HG02938 (cell line): ENCODE results near the gene LRP2BP.
A peak's percentile ranks its signal among the peaks of the same experiment; 100 is the strongest.
"Not testable (repeated sequence)": the region's sequence is repeated elsewhere in the genome, so short reads cannot be mapped to it uniquely, and the experiment has no call there.

Source experiments
- ATAC-seq: cut with Tn5 transposase; IDR thresholded peaks from one replicate; pipeline ENCODE4 v1.9.1; 2021; ENCODE audit warnings: mild to moderate bottlenecking, moderate library complexity; ENCODE audit not compliant: unreplicated experiment

LRP2BP gene

DNA sequence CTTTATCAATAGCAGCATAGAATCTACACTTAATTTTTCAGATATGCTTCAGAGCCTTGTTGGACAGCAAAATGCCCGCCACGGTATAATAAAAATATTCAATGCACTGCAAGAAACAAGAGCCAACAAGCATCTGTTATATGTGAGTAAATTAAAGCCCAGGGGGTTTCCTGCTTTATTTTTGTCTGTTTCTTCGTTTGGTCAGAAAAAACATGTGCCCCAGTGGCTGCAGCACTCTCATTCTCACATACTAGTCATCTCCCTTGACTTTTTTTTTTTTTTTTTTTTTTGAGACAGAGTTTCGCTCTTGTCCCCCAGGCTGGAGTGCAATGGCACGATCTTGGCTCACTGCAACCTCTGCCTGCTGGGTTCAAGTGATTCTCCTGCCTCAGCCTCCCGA, 33.2 kb downstream of the LRP2BP start:
- ATAC-seq: not testable (repeated sequence)

DNA sequence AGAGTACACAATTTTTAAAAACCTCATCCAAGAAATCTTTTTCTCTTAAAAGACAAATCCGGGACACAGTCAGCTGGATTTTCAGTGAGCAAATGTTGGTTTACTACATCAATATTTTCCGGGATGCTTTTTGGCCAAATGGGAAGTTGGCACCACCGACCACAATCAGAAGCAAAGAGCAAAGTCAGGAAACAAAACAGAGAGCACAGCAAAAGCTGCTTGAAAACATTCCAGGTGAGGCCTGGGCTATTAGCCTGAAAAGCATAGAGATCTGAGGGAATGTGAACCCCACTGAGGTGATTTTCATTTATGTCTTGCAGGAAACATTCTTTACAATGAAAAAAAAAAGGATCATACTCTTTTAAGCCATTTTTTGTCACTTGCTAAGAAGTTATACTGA, 33.9 kb downstream of the LRP2BP start:
- no peak for ATAC-seq

- no peak for ATAC-seq
These were observed 35.8 kb downstream of the LRP2BP start for GRCh38 chr4:185359767-185360446.

DNA sequence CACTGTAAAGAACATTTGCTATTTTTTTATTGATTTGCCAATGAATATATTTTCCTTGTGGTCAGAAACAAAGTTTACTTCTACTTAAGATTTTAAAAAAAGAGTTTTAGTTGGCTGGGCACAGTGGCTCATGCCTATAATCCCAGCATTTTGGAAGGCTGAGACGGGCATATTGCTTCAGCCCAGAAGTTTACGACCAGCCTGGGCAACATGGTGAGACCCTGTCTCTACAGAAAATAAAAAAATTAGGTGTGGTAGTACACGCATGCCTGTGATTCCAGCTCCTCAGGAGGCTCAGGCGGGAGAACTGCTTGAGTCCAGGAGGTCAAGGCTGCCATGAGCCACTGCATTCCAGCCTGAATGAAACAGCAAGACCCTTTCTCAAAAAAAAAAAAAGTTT, 36.8 kb downstream of the LRP2BP start:
- ATAC-seq: no peak

DNA sequence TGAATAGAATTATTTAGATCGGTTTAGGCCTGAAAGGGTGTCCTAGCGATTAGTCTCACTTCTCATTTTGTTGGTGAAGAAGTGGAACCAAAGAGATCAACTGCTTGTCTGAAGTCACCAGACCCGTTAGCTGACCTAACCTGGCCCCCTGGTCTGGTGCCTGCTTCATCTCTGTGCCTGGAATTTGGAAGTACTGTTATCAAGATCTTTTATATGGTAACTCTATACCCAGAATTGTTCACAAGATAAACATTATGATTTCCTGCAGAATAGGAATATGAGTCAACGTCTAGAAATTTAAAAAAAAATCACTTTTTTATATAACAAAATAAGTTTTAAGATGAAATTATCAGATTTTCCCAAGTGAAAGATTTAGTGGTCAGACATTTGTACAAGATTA, 37.2 kb downstream of the LRP2BP start:
- no peak for ATAC-seq

GRCh38 chr4:185357733-185358440, 37.8 kb downstream of the LRP2BP start:
- ATAC-seq: no peak

- no peak for ATAC-seq
These were observed 38.5 kb downstream of the LRP2BP start for GRCh38 chr4:185357211-185357610.

GRCh38 chr4:185352741-185353140, 43.0 kb downstream of the LRP2BP start:
- no peak for ATAC-seq

DNA sequence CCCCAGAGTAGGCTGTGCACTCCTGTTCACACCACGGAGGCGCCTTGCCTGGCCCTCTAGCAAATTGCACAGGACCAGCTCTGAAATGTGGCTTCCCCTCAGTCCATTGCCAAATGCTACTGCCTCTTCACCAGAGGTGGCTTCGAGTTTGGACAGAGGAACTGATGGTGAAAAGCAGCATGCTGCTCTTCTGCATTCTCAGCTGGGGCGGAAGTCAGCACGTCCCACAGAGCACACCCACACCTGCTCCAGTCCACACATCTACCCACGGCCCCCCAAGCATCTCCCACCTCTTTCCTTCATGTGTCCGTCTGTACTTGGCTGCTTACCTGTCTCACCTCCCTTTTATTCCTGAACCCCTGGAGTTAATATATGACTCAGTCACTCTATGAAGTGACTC, 43.5 kb downstream of the LRP2BP start:
- ATAC-seq: no peak

GRCh38 chr4:185351691-185352090, 44.0 kb downstream of the LRP2BP start:
- ATAC-seq: no peak

DNA sequence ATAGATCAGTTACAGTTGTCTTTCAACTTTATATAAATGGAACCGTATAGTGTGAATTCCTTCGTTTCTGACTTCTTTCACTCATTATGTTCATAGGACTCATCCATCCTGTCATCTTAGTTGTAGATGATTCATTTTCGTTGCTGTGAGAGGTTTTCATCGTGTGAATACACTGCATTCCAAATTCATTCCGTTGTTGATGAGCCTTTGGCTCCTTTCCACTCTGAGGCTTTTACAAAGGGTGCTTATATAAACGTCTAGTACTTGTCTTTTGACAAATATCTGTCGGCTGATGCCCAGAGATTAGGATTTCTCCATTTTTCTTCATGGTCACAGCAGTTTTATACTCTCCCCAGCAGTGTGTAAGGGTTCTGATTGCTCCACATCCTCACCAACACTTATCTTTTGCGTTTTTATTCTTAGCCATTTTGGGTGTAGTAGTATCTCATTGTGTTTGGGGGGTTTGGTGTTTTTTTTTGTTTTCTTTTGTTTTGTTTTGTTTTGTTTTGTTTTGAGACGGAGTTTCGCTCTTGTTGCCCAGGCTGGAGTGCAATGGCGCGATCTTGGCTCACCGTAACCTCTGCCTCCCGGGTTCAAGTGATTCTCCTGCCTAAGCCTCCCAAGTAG, 48.6 kb downstream of the LRP2BP start:
- no peak for ATAC-seq

DNA sequence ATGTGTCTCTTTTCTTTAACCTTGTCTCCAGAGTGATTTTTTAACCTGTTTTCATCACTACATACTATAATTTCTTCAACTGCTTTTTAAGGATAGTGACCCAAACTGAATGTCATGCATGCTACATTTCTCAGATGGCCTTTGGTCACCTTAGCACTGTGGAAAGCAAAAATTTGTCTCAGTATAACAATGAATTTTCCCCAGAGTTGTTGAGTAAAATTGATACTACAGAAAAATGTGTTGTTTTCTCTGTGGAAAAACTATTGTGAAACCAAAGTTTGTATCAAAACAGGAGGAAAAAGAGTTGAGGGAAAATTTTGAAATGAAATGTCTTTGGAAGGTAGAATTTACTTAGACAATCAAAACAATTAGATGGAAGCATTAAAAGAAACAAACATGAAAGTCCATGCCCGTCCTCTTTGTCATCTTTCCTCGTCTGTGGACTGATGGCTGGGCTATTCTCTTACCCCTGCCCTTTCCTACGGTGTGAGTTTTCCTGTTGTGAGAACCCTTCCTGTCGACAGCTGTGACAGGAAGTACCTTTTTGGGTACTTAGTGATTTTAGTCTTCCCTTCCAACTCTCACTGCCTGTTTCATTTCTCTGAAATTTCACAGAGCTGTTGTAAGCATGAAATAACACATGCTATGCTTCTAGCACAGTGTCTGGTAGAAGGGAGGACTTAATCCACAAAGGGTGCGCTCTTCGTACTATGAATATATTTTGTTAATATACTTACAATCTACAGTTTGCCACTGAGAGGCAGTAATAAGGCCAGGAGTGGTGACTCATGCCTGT, 50.8 kb downstream of the LRP2BP start:
- no peak for ATAC-seq

DNA sequence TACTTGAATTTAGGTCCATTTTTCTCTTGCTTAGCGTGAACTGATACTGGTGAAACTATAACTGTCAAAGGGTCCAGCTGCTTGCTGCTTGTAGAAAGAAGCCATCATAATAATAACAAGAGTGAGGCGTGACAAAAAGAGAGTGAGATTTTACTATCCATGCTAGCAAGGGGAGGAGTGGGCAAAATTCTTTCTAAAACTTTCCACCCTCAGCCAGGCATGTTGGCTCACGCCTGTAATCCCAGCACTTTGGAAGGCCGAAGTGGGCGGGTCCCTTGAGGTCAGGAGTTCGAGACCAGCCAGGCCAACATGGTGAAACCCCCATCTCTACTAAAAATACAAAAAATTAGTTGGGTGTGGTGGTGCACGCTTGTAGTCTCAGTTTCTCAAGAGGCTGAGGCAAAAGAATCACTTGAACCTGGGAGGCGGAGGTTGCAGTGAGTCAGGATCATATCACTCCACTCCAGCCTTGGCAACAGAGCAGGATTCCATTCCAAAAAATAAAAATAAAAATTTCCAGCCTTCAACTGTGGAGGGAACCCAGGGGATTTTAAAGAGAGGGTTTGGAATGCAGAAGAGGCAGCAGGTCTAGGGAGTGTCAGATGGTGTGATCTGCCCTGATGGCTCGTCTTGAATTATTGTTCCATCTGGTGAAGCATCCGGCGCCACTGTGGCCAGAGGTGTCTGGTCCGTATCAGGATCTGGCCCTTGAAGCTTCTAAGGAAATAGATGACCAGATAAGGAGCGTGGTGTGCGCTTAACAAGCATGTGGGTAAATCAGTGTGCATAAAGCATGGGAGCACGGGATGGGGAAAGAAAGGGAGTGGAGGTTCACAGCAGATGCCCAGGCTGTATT, 51.8 kb downstream of the LRP2BP start:
- ATAC-seq: peak; percentile 33

DNA sequence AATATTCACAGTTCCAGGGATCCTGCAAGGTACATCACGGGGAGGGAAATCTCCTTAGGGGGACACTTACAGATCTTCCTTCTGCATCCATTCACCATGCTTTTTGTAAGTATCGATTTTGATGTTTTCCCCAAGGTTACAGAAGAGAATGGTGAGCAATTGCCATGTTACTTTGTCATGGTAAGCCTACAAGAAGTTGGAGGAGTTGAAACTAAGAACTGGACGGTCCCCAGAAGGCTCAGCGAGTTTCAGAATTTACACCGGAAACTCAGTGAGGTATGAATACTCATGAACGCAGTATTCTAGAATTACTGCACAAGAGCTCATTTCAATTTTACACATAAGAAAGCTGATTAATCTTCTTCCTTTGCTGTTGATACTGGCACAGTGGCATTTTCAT, 53.9 kb downstream of the LRP2BP start:
- ATAC-seq: no peak

DNA sequence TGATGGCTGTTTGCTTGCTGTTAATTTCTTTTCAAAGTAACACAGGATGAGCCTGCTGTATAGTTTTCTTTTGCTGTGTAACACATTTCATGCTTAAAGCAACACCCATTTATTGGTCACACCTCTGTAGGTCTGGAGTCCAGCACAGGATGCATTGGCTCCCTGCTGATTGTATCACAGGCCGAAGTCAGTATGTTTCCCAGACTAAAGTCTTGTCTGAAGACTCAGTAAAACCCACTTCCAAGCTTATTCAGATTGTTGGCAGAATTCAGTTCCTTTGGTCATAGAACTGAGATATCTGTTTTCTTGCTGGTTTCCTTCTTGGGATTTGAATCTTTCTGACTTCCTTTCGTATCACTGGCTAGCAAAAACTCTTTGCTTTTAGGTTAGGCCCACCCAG, 54.3 kb downstream of the LRP2BP start:
- no peak for ATAC-seq

- peak; percentile 45 for ATAC-seq
These were observed 55.8 kb downstream of the LRP2BP start for GRCh38 chr4:185339941-185340340.

DNA sequence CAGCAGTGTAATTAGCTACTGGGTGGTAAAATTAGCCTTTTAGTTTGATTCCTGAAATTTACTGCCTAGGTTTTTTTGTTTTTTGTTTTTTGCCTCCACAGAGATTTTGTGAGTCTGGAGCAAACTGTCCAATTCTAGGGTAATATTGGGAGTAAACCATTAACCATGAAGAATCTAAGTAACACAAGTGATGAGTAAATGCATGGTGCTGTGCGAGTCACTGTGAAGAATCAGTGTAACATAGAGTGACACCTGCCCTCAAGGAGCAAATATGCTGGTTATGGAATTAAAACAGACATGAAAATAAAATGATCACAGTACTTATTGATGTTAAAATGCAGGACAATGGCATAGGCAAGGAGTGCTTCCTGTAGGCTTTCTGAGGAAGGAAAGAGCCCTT, 60.1 kb downstream of the LRP2BP start:
- no peak for ATAC-seq

GRCh38 chr4:185334326-185334725, 61.4 kb downstream of the LRP2BP start:
- ATAC-seq: no peak

DNA sequence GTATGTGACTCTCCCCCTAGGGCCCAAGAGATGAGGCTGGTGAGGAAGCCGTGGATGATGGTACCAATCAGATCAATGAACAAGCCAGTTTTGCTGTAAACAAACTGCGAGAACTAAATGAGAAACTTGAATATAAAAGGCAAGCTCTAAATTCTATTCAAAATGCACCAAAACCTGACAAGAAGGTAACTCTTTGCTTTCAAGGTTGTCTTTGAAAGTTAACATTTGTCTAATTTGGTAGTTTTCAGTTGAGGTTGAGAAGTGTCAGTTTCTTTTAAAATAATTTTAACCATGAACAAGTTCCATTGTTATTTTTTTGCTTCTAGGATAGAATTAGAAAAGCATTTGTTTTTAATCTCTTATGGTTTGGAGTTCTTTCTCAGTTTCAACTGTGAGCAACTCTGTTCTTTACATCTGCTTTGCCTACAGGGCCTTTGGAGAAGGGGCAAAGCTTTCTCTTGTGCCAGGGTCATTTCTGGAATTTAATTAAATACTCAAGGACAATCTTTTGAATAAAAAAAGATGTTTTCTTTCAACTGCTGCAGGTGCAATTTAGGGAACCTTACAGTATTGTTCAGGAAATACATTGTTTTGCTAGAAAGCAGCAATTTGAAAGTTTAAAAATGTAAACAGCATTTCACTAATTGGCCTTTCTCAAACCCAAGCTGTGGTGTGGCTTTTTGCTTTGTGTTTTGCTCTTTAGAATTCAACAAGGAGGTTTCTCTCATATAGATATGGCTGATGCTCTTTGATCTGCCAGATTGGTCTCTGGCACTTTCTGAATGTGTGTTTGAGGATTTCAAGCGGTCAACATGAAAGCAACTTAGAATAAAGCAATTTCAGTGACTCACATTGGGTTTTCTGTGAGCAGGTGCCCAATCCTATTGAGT, 62.9 kb downstream of the LRP2BP start:
- peak; percentile 73 for ATAC-seq
